Measurements from ENCODE around the gene TMEM139. TPM values are rescaled to one million over a fixed set of nuclear protein-coding genes. Genes with fewer than 3 reads are reported as not detected.

TMEM139 gene
- total RNA-seq, 4 donors from 2014 or later = 2.1 to 12.0 (median 6.4) TPM

DNA sequence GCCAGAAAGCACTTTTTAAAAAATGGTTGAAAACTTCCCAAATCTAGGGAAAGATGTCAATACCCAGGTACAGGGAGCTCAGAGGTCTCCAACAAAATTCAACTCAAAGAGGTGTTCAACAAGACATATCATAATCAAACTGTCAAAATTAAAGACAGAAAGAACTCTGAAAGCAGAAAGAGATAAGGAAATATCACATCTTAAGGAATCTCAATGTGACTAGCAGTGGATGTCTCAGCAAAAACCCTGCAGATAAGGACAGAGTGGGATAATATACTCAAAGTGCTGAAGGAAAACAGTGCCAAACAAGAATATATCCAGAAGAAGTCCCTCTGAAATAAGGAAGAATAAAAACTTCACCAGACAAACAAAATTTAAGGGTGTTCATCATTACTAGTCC lies 34.6 kb upstream of the TMEM139 start:
- Histone ChIP-seq H3K27me3 (no peaks in the 10 kb centered on the region), H3K4me1 (no peaks in the 10 kb centered on the region), H3K4me3 (no peak overlapping the region), H3K36me3 (no peaks in the 10 kb centered on the region), H3K27ac (no peak overlapping the region), H3K9me3 (no peaks in the 10 kb centered on the region)
- DNase-seq (ENCODE audit: low spot score in 2 of 2) = no peak
- TF ChIP-seq, protein P1, sequence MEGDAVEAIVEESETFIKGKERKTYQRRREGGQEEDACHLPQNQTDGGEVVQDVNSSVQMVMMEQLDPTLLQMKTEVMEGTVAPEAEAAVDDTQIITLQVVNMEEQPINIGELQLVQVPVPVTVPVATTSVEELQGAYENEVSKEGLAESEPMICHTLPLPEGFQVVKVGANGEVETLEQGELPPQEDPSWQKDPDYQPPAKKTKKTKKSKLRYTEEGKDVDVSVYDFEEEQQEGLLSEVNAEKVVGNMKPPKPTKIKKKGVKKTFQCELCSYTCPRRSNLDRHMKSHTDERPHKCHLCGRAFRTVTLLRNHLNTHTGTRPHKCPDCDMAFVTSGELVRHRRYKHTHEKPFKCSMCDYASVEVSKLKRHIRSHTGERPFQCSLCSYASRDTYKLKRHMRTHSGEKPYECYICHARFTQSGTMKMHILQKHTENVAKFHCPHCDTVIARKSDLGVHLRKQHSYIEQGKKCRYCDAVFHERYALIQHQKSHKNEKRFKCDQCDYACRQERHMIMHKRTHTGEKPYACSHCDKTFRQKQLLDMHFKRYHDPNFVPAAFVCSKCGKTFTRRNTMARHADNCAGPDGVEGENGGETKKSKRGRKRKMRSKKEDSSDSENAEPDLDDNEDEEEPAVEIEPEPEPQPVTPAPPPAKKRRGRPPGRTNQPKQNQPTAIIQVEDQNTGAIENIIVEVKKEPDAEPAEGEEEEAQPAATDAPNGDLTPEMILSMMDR (IDR thresholded peaks at IDR 0.05) = no peak
- TF ChIP-seq EP300 (IDR thresholded peaks at IDR 0.05) = no peak
- TF ChIP-seq POLR2A (IDR thresholded peaks at IDR 0.05) = no peak

- no peak for DNase-seq (ENCODE audit: low spot score in 2 of 2)
- Histone ChIP-seq H3K27ac (no peak overlapping the region), H3K4me1 (no peaks in the 10 kb centered on the region), H3K36me3 (no peaks in the 10 kb centered on the region), H3K9me3 (no peaks in the 10 kb centered on the region), H3K4me3 (no peak overlapping the region), H3K27me3 (no peaks in the 10 kb centered on the region)
- 95 to 98% methylated on average over 1 of the region's 1 CpG for WGBS, 2 donors
- no peak for TF ChIP-seq EP300 (IDR thresholded peaks at IDR 0.05)
- TF ChIP-seq, protein P1 (IDR thresholded peaks at IDR 0.05) = no peak
- TF ChIP-seq POLR2A (IDR thresholded peaks at IDR 0.05) = no peak
Observed at GRCh38 chr7:143250822-143251221, 33.9 kb upstream of the TMEM139 start.

DNA sequence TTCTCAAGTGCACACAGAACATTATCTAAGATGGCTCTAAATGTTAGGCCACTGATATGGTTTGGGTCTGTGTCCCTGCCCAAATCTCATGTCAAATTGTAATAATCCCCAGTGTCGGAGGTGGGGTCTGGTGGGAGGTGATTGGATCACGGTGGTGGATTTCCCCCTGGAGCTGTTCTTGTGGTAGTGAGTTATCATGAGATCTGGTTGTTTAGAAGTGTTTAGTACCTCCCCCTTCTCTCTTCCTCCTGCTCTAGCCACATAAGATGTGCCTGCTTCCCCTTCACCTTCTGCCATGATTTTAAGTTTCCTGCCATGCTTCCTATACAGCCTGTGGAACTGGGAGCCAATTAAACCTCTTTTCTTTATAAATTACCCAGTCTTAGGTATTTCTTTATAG lies 32.8 kb upstream of the TMEM139 start:
- TF ChIP-seq EP300 (IDR thresholded peaks at IDR 0.05) (no peak), POLR2A (IDR thresholded peaks at IDR 0.05) (no peak)
- TF ChIP-seq, protein P1 (IDR thresholded peaks at IDR 0.05) = no peak
- WGBS, 2 donors = 80 to 88% methylated on average over 2 of the region's 2 CpGs
- DNase-seq (ENCODE audit: low spot score in 2 of 2) = no peak

GRCh38 chr7:143255564-143255963 lies 29.2 kb upstream of the TMEM139 start:
- no peak for DNase-seq (ENCODE audit: low spot score in 2 of 2)
- no peak overlapping the region for H3K27ac ChIP-seq
- 76 to 80% methylated on average over 3 of the region's 3 CpGs for WGBS, 2 donors
- TF ChIP-seq EP300 (IDR thresholded peaks at IDR 0.05) = no peak
- no peaks in the 10 kb centered on the region for H3K36me3 ChIP-seq
- H3K4me3 ChIP-seq = no peak overlapping the region
- no peaks in the 10 kb centered on the region for H3K9me3 ChIP-seq
- H3K4me1 ChIP-seq = no peaks in the 10 kb centered on the region
- H3K27me3 ChIP-seq = no peaks in the 10 kb centered on the region

More for the DNA sequence above, 32.8 kb upstream of the TMEM139 start:
- no peak overlapping the region for H3K4me3 ChIP-seq
- no peak overlapping the region for H3K27ac ChIP-seq
- no peaks in the 10 kb centered on the region for H3K4me1 ChIP-seq
- H3K27me3 ChIP-seq = no peaks in the 10 kb centered on the region
- H3K9me3 ChIP-seq = no peaks in the 10 kb centered on the region
- H3K36me3 ChIP-seq = no peaks in the 10 kb centered on the region

DNA sequence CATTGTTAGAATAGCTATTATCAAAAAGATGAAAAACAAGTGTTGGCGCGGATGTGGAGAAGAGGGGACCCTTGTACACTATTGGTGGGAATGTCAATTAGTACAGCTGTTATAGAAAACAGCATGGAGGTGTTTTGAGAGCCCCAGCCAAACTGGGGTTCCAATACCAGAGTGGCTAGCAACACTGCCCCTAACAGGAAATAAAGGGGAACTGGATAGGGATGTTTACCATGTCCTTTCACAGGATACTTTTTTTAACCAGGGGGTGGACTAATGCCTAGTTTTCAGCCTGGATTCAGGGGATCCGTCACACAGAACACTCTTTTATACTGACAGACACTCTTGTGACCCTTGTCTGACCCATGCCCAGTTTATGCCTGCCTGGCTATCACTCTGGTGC lies 28.4 kb upstream of the TMEM139 start:
- H3K36me3 ChIP-seq = no peaks in the 10 kb centered on the region
- no peak overlapping the region for H3K4me3 ChIP-seq
- no peak for TF ChIP-seq EP300 (IDR thresholded peaks at IDR 0.05)
- no peak for TF ChIP-seq POLR2A (IDR thresholded peaks at IDR 0.05)
- TF ChIP-seq, protein P1 (IDR thresholded peaks at IDR 0.05) = no peak
- H3K27ac ChIP-seq = no peak overlapping the region
- no peak for DNase-seq (ENCODE audit: low spot score in 2 of 2)
- 76 to 84% methylated on average over 3 of the region's 3 CpGs for WGBS, 2 donors
- no peaks in the 10 kb centered on the region for H3K27me3 ChIP-seq
- no peaks in the 10 kb centered on the region for H3K9me3 ChIP-seq
- no peaks in the 10 kb centered on the region for H3K4me1 ChIP-seq

DNA sequence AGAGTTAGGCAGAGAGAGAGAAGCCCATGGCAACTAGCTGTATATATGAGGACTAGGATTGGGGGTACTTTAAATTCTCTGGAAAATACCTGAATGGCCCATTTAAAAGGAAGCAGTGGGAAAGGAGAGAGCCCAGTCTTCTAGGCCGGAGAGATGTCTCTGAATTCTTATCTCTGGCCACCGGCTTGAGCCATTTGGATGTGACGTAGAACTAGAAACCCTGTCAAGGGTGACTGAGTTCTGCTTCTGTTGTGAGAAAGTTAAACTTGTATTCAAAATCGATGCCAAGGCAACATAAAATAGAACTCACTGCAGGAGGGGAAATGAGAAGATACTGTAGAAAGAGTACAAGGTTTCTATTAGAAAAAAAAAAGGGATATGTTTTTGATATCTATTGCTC lies 27.8 kb upstream of the TMEM139 start:
- no peak overlapping the region for H3K27ac ChIP-seq
- no peaks in the 10 kb centered on the region for H3K27me3 ChIP-seq
- DNase-seq (ENCODE audit: low spot score in 2 of 2) = no peak
- no peaks in the 10 kb centered on the region for H3K4me1 ChIP-seq
- H3K4me3 ChIP-seq = no peak overlapping the region
- 87 to 92% methylated on average over 4 of the region's 4 CpGs for WGBS, 2 donors
- H3K9me3 ChIP-seq = no peaks in the 10 kb centered on the region
- TF ChIP-seq EP300 (IDR thresholded peaks at IDR 0.05) (no peak), POLR2A (IDR thresholded peaks at IDR 0.05) (no peak)
- TF ChIP-seq, protein P1 (IDR thresholded peaks at IDR 0.05) = no peak
- no peaks in the 10 kb centered on the region for H3K36me3 ChIP-seq

Measured in tibial nerve (tissue), 4 donors.